GM10248 (cell line): Measurements from ENCODE around the gene NPHS1.

Experiments used
- CTCF ChIA-PET: fragments of 300-600 bp; sonication (Branson Sonifier 250); formaldehyde crosslinking; extraction: SDS; loops from one replicate; lab custom pipeline; 2021; ENCODE audit warnings: antibody characterized with exemption; lab: Yijun Ruan, JAX
- POLR2A ChIA-PET: fragments of 350-650 bp; sonication (Branson Sonifier 250); formaldehyde crosslinking; extraction: SDS; loops from one replicate; lab custom pipeline; 2020; ENCODE audit warnings: antibody characterized with exemption; lab: Yijun Ruan, JAX
- DNase-seq: peaks from one replicate; pipeline ENCODE4 v3.0.0; 2012; ENCODE audit errors: extremely low spot score
- CTCF ChIP-seq: IDR thresholded peaks from 2 replicates; pipeline ENCODE4 v1.5.1; 2012; ENCODE audit warnings: mild to moderate bottlenecking, low read depth; ENCODE audit errors: extremely low read depth, missing control alignments, control extremely low read depth

Gene NPHS1

GRCh38 chr19:35789195-35789977 lies 62.9 kb downstream of the NPHS1 start:
- ChIA-PET POLR2A (interaction anchor here (0.5 to 0.6 kb wide), 2 partner anchors 109 to 128 kb away, joined by 3 to 4 read pairs; no protein-coding TSS in a partner anchor), CTCF (interaction anchor here (0.7 to 1.3 kb wide), 4 partner anchors 11 to 142 kb away, joined by 3 read pairs; no protein-coding TSS in a partner anchor)
- DNase-seq, result no peak
- no peak for TF ChIP-seq CTCF

GRCh38 chr19:35788205-35788960 lies 63.9 kb downstream of the NPHS1 start:
- no peak for TF ChIP-seq CTCF
- ChIA-PET CTCF (interaction anchor here (1.3 kb wide), 1 partner anchor 143 kb away, joined by 3 read pairs; no protein-coding TSS in a partner anchor), POLR2A (interaction anchor here (0.6 kb wide), 1 partner anchor 127 kb away, joined by 3 read pairs; no protein-coding TSS in a partner anchor)
- DNase-seq, result no peak

- DNase-seq, result no peak
- TF ChIP-seq CTCF, result no peak
- POLR2A ChIA-PET, result no interaction called here
- CTCF ChIA-PET, result no interaction called here
Observed at GRCh38 chr19:35787227-35787799, 65.0 kb downstream of the NPHS1 start.

GRCh38 chr19:35786299-35787160 lies 65.8 kb downstream of the NPHS1 start:
- no peak for TF ChIP-seq CTCF
- DNase-seq, result no peak
- POLR2A ChIA-PET, result no interaction called here
- CTCF ChIA-PET, result no interaction called here

GRCh38 chr19:35785339-35785627 lies 67.0 kb downstream of the NPHS1 start:
- TF ChIP-seq CTCF, result no peak
- CTCF ChIA-PET, result no interaction called here
- no peak for DNase-seq
- POLR2A ChIA-PET, result no interaction called here
